Right forelimb (tissue), 1 donor: Measurements from ENCODE around the gene SLAMF9.

ENCODE experiments used
- DNase-seq: peaks from one replicate; pipeline ENCODE4 v3.0.0-alpha.2; 2018

The SLAMF9 gene

GRCh38 chr1:159974350-159974965, 20.4 kb upstream of the SLAMF9 start:
- no peak for DNase-seq

- DNase-seq = no peak
Observed at GRCh38 chr1:159973350-159973940, 19.4 kb upstream of the SLAMF9 start.

- DNase-seq = no peak
Observed at GRCh38 chr1:159972443-159973205, 18.6 kb upstream of the SLAMF9 start.

GRCh38 chr1:159970932-159971342, 16.9 kb upstream of the SLAMF9 start:
- no peak for DNase-seq

- DNase-seq = no peak
Observed at GRCh38 chr1:159968901-159969300, 14.9 kb upstream of the SLAMF9 start.

- no peak for DNase-seq
Observed at GRCh38 chr1:159965263-159965662, 11.2 kb upstream of the SLAMF9 start.

- no peak for DNase-seq
Observed at GRCh38 chr1:159964144-159964543, 10.1 kb upstream of the SLAMF9 start.

- no peak for DNase-seq
Observed at GRCh38 chr1:159962176-159962575, 8.1 kb upstream of the SLAMF9 start.

- DNase-seq = no peak
Observed at GRCh38 chr1:159961636-159962035, 7.6 kb upstream of the SLAMF9 start.

- DNase-seq = no peak
Observed at GRCh38 chr1:159960721-159961381, 6.8 kb upstream of the SLAMF9 start.

- no peak for DNase-seq
Observed at GRCh38 chr1:159959451-159959850, 5.4 kb upstream of the SLAMF9 start.

- no peak for DNase-seq
Observed at GRCh38 chr1:159958719-159959380, 4.8 kb upstream of the SLAMF9 start.

- DNase-seq = no peak
Observed at GRCh38 chr1:159957824-159958268, 3.8 kb upstream of the SLAMF9 start.

- DNase-seq = no peak
Observed at GRCh38 chr1:159955456-159955855, 1.4 kb upstream of the SLAMF9 start.

GRCh38 chr1:159952932-159953331, 1.1 kb downstream of the SLAMF9 start:
- DNase-seq = peak; percentile 4

GRCh38 chr1:159951551-159951950, 2.5 kb downstream of the SLAMF9 start:
- peak; percentile 22 for DNase-seq

GRCh38 chr1:159951016-159951415, 3.0 kb downstream of the SLAMF9 start:
- no peak for DNase-seq

- DNase-seq = no peak
Observed at GRCh38 chr1:159949981-159950381, 4.1 kb downstream of the SLAMF9 start.

- no peak for DNase-seq
Observed at GRCh38 chr1:159949123-159949522, 4.9 kb downstream of the SLAMF9 start.

- no peak for DNase-seq
Observed at GRCh38 chr1:159947942-159948341, 6.1 kb downstream of the SLAMF9 start.

- DNase-seq = peak; percentile 32
Observed at GRCh38 chr1:159946242-159947187, 7.5 kb downstream of the SLAMF9 start.
